Activated T-helper 1 cell treated with anti-CD3 and anti-CD28 coated beads, Interleukin-12 subunit alpha, Interleukin-12 subunit beta, Interleukin-2, Interleukin-4 antibody, amounts not matched to agents 30 ng/mL and 10 ng/mL and 1 ng/mL, durations not matched to agents 14 hours and 24 hours and 36 hours (primary cell): ENCODE results near the gene SPAG4. TPM values are rescaled to one million over a fixed set of nuclear protein-coding genes. Genes with fewer than 3 reads are reported as not detected.

ENCODE experiments used
- DNase-seq: peaks from one replicate; pipeline ENCODE4 v3.0.0; 2021; ENCODE audit warnings: low spot score
- H3K27ac Mint-ChIP-seq: one replicate; pipeline ENCODE4 v1.8.0; 2021; ENCODE audit warnings: mild to moderate bottlenecking, mixed read lengths
- H3K27me3 Mint-ChIP-seq: one replicate; pipeline ENCODE4 v1.8.0; 2022; ENCODE audit warnings: mild to moderate bottlenecking, moderate library complexity, mixed read lengths; ENCODE audit not compliant: insufficient read depth
- H3K36me3 Mint-ChIP-seq: one replicate; pipeline ENCODE4 v1.8.0; 2021; ENCODE audit warnings: low read depth, mixed read lengths
- H3K4me1 Mint-ChIP-seq: one replicate; pipeline ENCODE4 v1.8.0; 2021; ENCODE audit warnings: low read depth, mixed read lengths
- H3K4me3 Mint-ChIP-seq: one replicate; pipeline ENCODE4 v1.8.0; 2021; ENCODE audit warnings: mild to moderate bottlenecking, moderate library complexity, mixed read lengths
- H3K9me3 Mint-ChIP-seq: one replicate; pipeline ENCODE4 v1.8.0; 2021; ENCODE audit warnings: mixed read lengths
- intact Hi-C: fragments of 100-400 bp; cut with micrococcal nuclease; formaldehyde crosslinking; loops from one replicate; pipeline ENCODE4 v1.15.1; 2024
- total RNA-seq: library from RNA; stranded (reverse); gene quantifications from 2 replicates; pipeline ENCODE4 v1.2.3, GENCODE V29; 2022

SPAG4 gene
- total RNA-seq, 1 donor from 2014 or later: 5.1 TPM

DNA sequence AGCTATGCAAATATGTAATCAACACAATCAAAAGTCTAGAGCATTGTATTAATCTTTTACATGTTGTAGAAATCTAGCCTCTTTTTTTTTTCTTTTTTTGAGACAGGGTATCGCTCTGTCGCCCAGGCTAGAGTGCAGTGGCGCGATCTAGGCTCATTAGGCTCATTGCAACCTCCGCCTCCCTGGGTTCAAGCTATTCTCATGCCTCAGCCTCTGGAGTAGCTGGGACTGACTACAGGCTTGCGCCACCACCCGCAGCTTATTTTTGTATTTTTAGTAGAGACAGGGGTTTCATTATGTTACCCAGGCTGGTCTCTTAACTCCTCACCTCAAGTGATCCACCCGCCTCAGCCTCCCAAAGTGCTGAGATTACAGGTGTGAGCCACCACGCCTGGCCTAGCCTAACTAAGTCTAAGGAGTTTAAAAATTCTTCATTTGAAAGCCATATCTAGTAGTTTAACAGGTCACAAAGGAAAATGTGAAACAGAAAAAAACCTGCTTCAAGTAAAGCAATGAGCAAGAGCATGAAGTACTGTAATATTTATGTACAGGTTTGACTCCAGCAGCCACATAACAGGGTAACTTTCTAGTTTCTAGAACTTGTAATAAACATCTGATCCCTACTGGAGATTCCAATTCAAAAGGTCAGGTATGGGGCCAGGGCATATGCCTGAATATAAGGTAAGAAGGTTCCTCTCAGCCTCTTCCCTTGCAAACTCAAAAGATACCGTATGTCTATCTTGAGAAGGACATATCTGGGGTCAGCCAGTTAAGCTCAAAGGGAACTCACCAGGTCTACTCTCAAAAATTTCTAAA is 44.7 kb downstream of the SPAG4 start:
- Mint-ChIP-seq H3K9me3 (no peaks in the 10 kb centered on the region), H3K36me3 (peaks cover 27% of the 10 kb centered on the region), H3K4me3 (peak overlapping the region; percentile 95), H3K27ac (peak overlapping the region; percentile 99), H3K4me1 (peaks cover 71% of the 10 kb centered on the region), H3K27me3 (no peaks in the 10 kb centered on the region)
- no peak for DNase-seq
- intact Hi-C loops: loop anchor here (1.0 to 10.0 kb wide), 5 partner anchors 41 to 802 kb away; partner anchors contain the start of gene CEP250

DNA sequence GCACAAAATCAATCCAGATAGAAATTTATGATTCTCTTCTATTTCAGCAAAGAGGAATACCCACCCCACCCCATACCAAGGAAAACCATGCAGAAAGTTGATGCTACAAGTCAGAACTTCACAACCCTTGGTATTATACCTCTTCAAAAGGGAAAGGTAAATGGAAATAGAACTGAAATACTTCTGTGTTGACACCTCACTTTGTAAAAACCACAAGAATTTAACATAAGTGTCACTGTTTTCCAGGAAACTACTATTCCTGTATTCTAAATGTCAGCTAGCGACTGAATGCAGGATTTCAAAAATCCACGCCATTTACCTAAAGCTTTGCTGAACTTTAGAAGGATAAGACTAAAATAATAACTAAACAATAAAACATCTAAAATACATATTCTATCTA is 45.4 kb downstream of the SPAG4 start:
- intact Hi-C loops: loop anchor here (1.0 to 10.0 kb wide), 6 partner anchors 45 to 952 kb away; partner anchors contain the start of gene CEP250
- H3K9me3 Mint-ChIP-seq: no peaks in the 10 kb centered on the region
- no peak for DNase-seq
- H3K4me3 Mint-ChIP-seq: peak overlapping the region; percentile 95
- H3K27me3 Mint-ChIP-seq: no peaks in the 10 kb centered on the region
- H3K27ac Mint-ChIP-seq: peak overlapping the region; percentile 99
- H3K4me1 Mint-ChIP-seq: peaks cover 71% of the 10 kb centered on the region
- peaks cover 27% of the 10 kb centered on the region for H3K36me3 Mint-ChIP-seq

DNA sequence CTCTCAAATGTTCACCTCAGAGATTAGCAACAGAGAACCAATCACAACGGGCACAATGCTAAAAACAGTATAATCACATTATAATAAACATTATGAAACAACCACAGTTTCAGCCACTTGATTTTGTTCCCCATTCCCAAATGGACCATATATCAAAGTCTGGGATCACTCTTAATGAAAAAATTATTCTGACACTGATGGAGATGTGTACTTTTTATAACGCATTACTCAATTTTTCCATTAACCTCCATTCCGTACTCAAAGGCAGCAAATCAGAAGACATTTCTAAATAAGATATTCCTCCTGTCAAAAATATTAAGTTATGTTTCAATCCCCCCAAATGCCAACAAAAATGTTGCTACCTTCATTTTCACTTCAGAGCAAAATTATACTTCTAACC is 46.3 kb downstream of the SPAG4 start:
- peak overlapping the region; percentile 95 for H3K4me3 Mint-ChIP-seq
- peaks cover 68% of the 10 kb centered on the region for H3K4me1 Mint-ChIP-seq
- no peaks in the 10 kb centered on the region for H3K27me3 Mint-ChIP-seq
- peak overlapping the region; percentile 99 for H3K27ac Mint-ChIP-seq
- DNase-seq: no peak
- intact Hi-C loops: loop anchor here (1.0 to 10.0 kb wide), 7 partner anchors 46 to 953 kb away; partner anchors contain the start of genes CEP250 and TRPC4AP
- H3K9me3 Mint-ChIP-seq: no peaks in the 10 kb centered on the region
- peaks cover 24% of the 10 kb centered on the region for H3K36me3 Mint-ChIP-seq

DNA sequence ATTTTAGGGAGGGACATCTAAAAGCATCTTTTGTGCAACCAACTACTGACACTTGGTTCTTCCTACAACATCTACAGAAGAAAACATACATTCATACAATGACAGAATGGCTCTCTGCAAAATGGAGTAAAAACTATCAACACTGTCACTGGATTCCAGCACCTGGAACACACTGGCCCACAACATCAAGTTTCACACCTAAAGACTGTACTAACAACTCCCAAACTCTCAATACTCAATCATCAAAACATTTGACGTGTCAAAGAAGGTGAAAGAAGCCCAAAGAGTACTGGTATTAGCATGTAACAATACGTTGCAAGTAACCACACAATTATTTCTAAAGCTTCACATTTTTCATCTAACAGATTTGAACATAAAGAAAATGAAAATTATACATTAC is 46.9 kb downstream of the SPAG4 start:
- intact Hi-C loops: loop anchor here (2.0 to 10.0 kb wide), 5 partner anchors 60 to 800 kb away; partner anchors contain the start of genes CEP250 and TRPC4AP
- peaks cover 61% of the 10 kb centered on the region for H3K4me1 Mint-ChIP-seq
- no peak for DNase-seq
- peak overlapping the region; percentile 99 for H3K27ac Mint-ChIP-seq
- peaks cover 20% of the 10 kb centered on the region for H3K36me3 Mint-ChIP-seq
- H3K27me3 Mint-ChIP-seq: no peaks in the 10 kb centered on the region
- no peaks in the 10 kb centered on the region for H3K9me3 Mint-ChIP-seq
- peak overlapping the region; percentile 95 for H3K4me3 Mint-ChIP-seq

DNA sequence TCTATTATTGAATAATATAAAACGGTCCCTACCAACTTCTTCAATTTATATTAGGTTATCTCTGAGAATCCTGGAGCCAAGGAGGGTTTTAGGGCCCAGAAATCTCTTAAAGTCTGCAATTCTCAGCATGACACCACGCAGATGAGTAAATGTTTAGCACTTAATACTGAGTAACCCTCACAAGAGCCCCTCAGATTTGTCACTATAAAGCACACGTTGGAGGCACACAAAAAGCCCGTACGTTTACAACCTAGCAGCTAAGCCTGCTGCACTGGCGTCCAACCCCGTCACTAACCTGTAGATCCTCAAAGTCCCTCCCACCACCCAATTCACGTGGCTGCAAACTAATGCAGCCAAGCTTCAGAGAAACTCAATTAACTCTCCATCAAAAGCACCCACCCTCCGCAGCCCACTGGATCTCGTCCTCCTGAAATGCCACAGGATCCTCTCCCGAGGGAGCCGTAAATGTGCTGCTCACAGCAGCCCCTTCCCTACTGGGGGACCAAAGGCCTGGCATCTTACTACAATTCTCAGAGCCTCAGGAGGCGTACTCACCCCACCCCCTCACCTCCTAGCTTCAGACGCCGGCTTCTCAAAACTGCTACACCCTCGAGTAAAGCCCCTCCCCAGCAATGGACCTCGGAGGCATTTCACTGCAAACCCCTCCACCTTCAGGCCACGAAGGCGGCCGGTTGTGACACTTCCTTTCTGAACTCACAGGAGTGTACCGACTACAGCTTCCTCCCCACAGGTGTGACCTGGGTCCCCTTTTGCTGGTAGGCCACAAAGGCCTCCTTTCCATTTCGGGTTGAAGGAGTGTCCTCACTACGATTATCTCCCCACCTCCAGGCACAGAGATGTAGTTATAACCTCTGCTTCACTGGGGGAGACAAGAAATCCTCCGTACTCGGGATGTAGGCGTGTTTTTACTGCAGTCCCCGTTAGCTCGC is 48.2 kb downstream of the SPAG4 start:
- DNase-seq: peak; percentile 64
- H3K36me3 Mint-ChIP-seq: peaks cover 21% of the 10 kb centered on the region
- peaks cover 57% of the 10 kb centered on the region for H3K4me1 Mint-ChIP-seq
- H3K4me3 Mint-ChIP-seq: peak overlapping the region; percentile 95
- peak overlapping the region; percentile 99 for H3K27ac Mint-ChIP-seq
- H3K27me3 Mint-ChIP-seq: no peaks in the 10 kb centered on the region
- intact Hi-C loops: loop anchor here (1.0 to 10.0 kb wide), 9 partner anchors 36 to 799 kb away; partner anchors contain the start of genes CEP250, NFS1, RBM39 and ROMO1
- H3K9me3 Mint-ChIP-seq: no peaks in the 10 kb centered on the region

DNA sequence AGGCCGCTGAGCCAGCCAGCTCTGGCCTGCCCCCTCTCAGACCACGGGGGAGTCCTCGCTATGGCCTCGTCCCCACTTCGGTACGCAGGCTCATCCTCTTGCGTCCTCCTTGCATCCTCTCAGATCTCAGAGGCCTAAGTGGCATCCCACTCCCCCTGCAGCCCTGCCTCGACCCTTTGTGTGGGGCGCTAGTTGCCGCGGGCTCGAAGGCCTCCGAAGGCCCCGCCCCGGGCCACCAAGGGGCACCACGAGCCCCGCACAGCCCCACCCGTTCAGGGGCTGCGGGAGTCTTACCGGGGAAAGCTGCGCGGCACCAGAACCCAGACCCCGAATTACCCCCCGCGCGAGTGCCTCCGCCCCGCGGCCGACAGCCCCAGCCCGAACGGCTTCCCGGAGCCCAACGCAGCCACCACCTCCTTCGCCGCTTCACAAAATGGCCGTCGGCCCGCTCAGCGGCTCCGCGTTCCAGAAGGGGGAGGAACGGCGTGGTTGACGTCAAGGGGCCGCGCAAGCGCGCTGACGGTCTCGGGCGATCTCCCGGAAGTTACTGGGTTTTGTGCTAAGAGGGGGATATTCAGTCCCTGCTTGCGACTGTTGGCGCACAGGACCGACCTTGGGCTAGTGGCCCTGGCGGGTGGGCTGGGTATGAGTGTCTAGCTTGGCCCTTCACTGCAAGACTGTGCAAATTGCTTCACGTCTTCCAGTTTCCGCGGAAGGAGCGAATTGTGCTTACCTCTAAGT is 49.0 kb downstream of the SPAG4 start, which contains the start of the genes CPNE1 and RBM12:
Gene CPNE1, minus strand, starts transcription at position 435 of the 741 bp plus-strand sequence. CDS start 31,977 bp downstream, outside the sequence.
Gene RBM12, minus strand, starts transcription at position 435 of the 741 bp plus-strand sequence. CDS start 9,578 bp downstream, outside the sequence.
- H3K36me3 Mint-ChIP-seq: peaks cover 29% of the 10 kb centered on the region

DNA sequence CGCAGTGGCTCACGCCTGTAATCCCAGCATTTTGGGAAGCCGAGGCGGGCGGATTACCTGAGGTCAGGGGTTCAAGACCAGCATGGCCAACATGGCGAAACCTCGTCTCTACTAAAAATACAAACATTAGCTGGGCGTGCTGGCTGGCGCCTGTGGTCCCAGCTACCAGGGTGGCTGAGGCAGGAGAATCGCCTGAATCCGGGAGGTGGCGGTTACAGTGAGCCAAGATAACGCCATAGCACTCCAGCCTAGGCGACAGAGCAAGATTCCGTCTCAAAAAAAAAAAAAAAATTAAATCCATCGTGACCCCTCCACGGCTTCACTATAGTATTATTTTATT is 50.3 kb downstream of the SPAG4 start:
- Mint-ChIP-seq H3K27me3 (no peaks in the 10 kb centered on the region), H3K4me3 (peak overlapping the region; percentile 8), H3K4me1 (peaks cover 35% of the 10 kb centered on the region), H3K9me3 (no peaks in the 10 kb centered on the region), H3K27ac (peak overlapping the region; percentile 30), H3K36me3 (peaks cover 39% of the 10 kb centered on the region)
- no peak for DNase-seq
- intact Hi-C loops: loop anchor here (1.0 to 10.0 kb wide), 3 partner anchors 124 to 361 kb away; partner anchors contain the start of genes CEP250 and ERGIC3

More for the DNA sequence above, 49.0 kb downstream of the SPAG4 start, which contains the start of the genes CPNE1 and RBM12:
- Mint-ChIP-seq H3K4me3 (peak within 1 kb of the TSS; percentile 95), H3K27ac (peak within 1 kb of the TSS; percentile 99), H3K9me3 (no peaks in the 10 kb centered on the region), H3K4me1 (peaks cover 48% of the 10 kb centered on the region), H3K27me3 (no peaks in the 10 kb centered on the region)
- peak; percentile 91 for DNase-seq
- intact Hi-C loops: loop anchor here (1.0 to 10.0 kb wide), 8 partner anchors 35 to 798 kb away; partner anchors contain the start of genes CEP250, ERGIC3, NFS1 and RBM39

DNA sequence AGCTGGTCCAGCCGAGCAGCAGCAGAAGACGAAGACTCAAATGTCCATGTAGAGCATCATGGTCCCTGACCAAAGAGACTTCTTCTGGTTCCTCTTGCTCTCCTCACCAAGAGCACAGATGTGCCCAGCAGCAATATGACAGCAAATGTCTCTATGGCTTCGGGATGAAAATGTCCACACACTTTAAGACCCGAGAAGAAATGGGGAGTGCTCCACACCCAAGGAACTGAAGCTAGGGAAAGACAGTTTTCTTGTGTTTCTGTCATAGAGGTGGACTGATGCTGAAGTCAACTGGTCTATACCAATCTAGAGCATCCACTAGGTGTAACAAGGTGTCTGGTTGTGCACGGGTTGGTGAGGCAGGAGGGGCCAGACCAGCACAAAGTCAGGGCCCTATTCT is 53.6 kb downstream of the SPAG4 start:
- intact Hi-C loops: loop anchor here (10.0 kb wide), 2 partner anchors 214 to 364 kb away; partner anchors contain the start of gene CEP250
- no peak overlapping the region for H3K4me3 Mint-ChIP-seq
- H3K4me1 Mint-ChIP-seq: peaks cover 5% of the 10 kb centered on the region
- no peak overlapping the region for H3K27ac Mint-ChIP-seq
- H3K36me3 Mint-ChIP-seq: peaks cover 40% of the 10 kb centered on the region
- H3K27me3 Mint-ChIP-seq: no peaks in the 10 kb centered on the region
- no peak for DNase-seq
- H3K9me3 Mint-ChIP-seq: no peaks in the 10 kb centered on the region

DNA sequence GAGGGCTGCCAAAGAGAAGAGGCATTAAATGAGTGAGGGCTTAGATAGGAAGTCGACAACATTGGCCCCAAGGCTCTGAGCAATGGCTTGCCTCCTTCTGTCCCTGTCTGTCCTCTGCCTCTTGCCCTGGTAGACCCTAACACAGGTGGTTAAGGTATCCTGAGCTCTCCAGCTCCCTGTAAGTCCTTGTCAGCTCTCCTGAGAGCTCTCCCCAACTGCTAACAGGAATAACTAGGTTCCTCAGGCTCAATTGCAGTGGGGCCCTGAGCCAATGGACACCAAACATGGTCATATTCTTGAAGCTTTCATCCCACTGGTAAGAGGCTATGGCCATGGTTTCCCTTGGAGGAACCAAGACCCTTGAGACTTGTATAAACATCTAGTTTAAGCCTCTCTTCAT is 54.1 kb downstream of the SPAG4 start:
- peaks cover 5% of the 10 kb centered on the region for H3K4me1 Mint-ChIP-seq
- intact Hi-C loops: loop anchor here (10.0 kb wide), 2 partner anchors 215 to 365 kb away; partner anchors contain the start of gene CEP250
- no peaks in the 10 kb centered on the region for H3K27me3 Mint-ChIP-seq
- H3K4me3 Mint-ChIP-seq: no peak overlapping the region
- H3K27ac Mint-ChIP-seq: no peak overlapping the region
- DNase-seq: no peak
- H3K36me3 Mint-ChIP-seq: peaks cover 40% of the 10 kb centered on the region
- no peaks in the 10 kb centered on the region for H3K9me3 Mint-ChIP-seq
